Fibroblast of skin of right biceps (primary cell): ENCODE results near the gene DAG1.
A peak's percentile ranks its signal among the peaks of the same experiment; 100 is the strongest.

Experiments
- DNase-seq: peaks from one replicate; pipeline ENCODE4 v3.0.0-alpha.2; 2013

Gene DAG1

DNA sequence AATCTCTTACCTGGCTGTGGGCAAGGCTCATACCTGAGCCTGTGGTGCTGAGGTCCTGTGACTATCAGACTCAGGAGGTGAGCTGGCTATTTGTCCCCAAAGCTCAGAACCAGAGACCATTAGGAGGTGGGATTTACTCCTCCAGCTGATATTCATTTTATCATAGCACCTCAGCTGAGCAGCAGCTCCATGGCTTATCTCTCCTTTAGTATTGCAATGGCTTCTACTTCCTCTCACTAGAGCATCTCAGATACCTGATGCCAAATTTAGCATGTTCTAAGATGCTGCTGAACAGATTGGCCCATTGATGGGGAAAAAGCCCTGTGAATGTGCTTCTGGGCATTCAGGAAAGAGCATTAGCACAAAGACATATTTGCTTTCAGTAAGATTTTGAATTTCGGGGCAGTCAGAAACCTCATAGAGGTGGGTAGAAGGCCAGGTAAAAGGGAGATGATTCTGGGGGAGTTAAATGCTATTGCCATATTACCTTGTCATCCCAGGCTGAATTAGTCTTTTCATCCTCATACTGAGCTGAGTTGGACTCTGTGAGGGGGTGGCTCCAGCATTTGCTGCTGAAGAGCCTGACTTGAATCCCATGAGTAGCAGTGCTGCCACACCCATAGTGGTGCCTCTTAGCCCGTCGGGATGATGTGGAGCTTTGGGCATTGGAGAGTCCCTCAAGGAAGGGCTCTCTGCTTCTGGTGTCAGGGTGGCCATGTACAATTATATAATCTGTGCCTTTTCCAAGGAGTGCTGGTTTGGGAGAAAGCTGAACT lies 86.6 kb downstream of the DAG1 start:
- DNase-seq: no peak

GRCh38 chr3:49563040-49563578 lies 93.0 kb downstream of the DAG1 start:
- no peak for DNase-seq

DNA sequence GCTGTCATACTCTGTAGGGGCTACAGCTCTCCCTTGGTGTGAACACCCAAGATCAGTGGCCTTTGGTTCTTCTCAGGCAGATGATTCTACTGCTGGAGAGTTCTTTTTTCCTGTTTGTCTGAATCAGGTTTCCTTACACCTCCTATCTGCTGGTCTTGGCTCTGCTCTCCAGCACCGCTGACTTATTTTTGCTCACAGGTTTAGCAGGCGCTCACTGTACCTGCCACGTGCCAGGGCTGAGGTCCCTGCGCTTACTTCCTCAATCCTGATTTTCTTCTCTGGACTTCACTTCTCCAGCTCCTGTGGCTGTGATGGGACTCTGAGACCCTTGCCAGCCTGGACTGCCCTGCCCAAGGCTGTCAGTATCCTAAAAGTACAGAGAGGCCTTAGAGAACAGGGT lies 93.7 kb downstream of the DAG1 start:
- DNase-seq: no peak

DNA sequence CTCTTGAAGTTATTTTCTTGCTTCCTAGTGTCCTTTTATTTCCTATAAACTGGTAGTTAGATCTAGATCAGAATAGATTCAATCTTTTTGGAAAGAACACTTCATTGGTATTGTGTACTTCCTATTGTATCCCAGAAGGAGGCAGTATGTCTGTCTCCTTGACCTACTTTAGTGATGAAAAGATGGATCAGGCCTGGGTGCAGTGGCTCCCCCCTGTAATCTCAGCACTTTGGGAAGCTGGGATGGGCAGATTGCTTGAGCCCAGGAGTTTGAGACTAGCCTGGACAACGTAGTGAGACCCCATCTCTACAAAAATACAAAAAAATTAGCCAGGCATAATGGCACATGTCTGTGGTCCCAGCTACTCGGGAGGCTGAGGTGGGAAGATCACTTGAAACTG lies 96.2 kb downstream of the DAG1 start:
- DNase-seq: peak; percentile 12

- DNase-seq: no peak
Observed at GRCh38 chr3:49567406-49567805, 97.3 kb downstream of the DAG1 start.

GRCh38 chr3:49568965-49569364 lies 98.9 kb downstream of the DAG1 start:
- DNase-seq: no peak

GRCh38 chr3:49570028-49570654 lies 100.1 kb downstream of the DAG1 start:
- no peak for DNase-seq

DNA sequence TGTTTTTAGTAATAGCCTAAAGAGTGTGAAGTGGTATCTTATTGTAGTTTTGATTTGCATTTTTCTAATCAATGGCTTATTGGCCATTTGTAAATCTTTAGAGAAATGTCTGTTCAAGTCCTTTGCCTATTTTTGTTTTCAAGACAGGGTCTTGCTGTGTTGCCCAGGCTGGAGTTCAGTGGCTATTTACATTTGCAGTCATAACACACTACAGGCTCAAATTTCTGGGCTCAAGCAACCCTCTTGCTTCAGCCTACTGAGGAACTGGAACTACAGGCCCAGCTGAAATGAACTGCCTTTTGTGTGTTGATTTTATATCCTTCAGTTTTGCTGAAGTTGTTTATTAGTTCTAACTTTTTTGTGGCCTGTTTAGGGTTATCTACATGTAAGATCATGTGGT lies 112.1 kb downstream of the DAG1 start:
- DNase-seq: no peak
